NOMO-1 (cell line): ENCODE measurements around the gene REXO4.
"Not testable (repeated sequence)": the region's sequence is repeated elsewhere in the genome, so short reads cannot be mapped to it uniquely, and the experiment has no call there.

Source experiments
- DNase-seq, 2 experiments: peaks; one replicate each; lab custom pipeline; 2025; ENCODE audit not compliant: unreplicated experiment in 2 of 2; lab: John Stamatoyannopoulos, UW

REXO4 gene

GRCh38 chr9:133423216-133423615 lies 5.4 kb upstream of the REXO4 start:
- DNase-seq, result no peak

GRCh38 chr9:133421615-133422542 lies 4.1 kb upstream of the REXO4 start, which contains the start of gene ADAMTS13:
Gene ADAMTS13, plus strand, starts transcription at chr9:133422367. Its CDS starts 77 bp downstream, at chr9:133422444.
- DNase-seq, result no peak

DNA sequence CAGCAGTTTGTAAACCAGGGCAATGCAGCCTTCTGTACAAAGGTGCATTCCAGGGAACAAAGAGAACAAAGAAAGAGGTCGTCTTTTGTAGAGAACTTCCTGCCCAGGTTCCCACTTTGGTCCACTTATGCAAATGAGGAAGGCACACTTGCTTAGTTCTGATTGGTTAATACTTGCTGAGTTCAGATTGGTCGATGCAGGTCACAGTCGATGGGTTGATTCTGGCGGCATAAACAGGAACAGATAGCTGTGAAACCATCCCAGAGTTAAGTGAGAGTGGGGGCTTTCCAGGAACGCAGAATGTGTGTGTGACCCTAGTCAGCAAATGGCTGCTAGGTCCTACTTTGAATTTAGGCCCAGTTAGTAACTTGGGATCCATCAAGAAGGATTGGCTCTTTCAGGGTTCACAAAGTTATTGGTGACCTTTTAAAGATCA lies 2.6 kb upstream of the REXO4 start:
- peak in 1 of 2 experiments; percentile 15 for DNase-seq

- no peak for DNase-seq
These were observed 1.2 kb upstream of the REXO4 start for GRCh38 chr9:133419005-133419404.

GRCh38 chr9:133415170-133415569 lies 2.6 kb downstream of the REXO4 start:
- no peak for DNase-seq

GRCh38 chr9:133408042-133408441 lies 9.8 kb downstream of the REXO4 start:
- no peak for DNase-seq

DNA sequence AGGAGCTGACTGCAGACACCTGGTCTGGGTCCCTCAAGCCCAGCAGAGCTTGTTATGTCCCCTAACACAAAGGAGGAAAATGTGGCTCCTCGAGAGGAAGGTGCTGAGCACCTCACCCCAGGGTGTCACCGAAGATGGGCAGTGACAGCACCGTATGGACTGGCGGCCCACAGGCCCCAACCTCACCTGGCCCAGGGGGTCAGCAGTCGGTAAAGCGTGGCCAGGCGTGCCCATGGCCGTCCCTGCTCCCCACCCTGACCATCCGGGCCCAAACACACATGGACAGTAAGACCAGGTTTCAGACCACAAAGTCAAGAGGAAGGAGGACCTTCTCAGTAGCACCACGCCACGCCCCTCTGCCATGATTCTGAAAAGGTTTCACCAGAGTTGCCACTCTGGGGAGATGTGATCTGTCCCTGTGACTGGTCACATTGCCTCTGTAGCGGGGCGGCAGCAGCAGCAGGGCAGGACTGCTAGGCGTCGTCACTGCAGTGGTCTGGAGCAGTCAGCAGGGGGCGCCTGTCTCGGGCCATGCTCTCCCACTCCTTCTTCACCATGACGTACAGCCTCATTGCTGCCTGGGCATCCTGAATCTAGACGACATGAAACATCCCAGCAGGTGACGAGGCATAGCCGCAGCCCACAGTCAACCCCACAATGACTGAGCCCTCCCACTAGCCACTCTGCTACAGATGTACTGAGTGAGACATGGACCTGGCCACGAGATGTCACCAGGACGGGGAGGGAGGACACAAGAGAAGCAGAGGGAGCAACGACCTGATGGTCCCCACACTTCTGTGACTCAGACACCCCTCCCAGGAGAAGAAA lies 11.1 kb downstream of the REXO4 start:
- DNase-seq, result peak; percentile 47 to 51

GRCh38 chr9:133405508-133406438 lies 12.0 kb downstream of the REXO4 start:
- no peak for DNase-seq

GRCh38 chr9:133404454-133405002 lies 13.3 kb downstream of the REXO4 start:
- DNase-seq, result no peak

DNA sequence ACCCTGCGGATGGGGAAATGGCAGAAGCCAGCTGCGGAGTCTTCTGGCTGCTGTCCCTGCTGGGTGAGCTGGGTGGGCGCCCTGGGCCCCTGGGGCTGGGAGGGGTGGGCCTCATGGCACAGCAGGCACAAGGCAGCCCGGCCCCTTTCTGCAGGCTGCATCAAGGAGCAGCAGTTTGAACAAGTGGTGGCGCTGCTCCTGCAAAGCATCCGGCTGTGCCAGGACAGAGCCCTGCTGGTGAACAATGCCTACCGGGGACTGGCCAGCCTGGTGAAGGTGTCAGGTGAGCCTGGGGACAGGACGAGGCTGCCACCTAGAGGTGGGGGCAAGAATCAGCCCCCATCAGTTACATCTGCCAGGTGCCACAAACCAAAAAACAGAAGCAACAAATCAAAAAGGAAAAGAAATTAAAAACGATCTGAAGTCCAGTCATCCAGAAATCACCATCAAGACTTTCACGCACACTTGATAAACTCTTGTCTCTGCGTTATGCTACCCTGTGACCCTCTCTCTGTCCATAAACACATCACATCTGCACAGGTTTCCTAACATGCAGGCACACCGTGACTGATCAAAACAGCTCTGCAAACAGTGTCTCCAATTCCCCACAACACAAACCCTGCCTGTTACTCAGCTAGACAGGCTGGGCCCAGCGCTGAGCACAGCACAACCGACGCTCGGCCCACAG lies 13.9 kb downstream of the REXO4 start:
- DNase-seq, result no peak

DNA sequence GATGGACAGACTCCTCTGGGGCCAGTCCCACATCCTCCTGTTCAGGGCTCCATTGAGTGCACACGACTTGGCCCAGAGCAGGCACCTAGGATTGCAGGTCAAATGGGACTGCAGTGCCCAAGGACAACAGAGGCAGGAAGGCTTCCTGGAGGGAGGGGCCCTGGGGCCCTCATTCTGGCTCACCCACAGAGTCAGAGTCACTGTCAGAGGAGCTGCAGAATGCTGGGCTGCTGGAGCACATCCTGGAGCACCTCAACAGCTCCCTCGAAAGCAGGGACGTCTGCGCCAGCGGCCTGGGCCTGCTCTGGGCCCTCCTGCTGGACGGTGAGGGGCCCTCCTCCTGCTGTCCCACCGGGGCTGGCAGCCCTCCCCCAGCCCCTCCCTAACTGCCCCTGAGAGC lies 15.1 kb downstream of the REXO4 start:
- no peak for DNase-seq

DNA sequence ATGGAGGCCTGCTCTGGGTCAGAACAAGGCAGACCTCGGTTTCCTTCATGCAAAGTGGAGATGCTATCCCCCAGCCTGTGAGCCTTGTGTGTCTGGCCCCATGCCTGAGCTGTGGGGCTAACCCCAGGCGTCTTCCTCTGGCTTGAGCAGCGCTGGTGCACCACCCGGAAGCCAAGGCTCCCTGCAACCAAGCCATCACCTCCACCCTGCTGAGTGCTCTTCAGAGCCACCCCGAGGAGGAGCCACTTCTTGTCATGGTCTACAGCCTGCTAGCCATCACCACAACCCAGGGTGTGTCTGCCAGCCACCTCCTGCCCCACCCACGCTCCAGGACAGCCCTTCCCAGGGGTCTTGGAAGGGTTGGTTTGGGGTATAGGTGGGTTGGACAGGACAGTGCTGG lies 16.2 kb downstream of the REXO4 start:
- no peak for DNase-seq

GRCh38 chr9:133400292-133400691 lies 17.5 kb downstream of the REXO4 start:
- DNase-seq, result no peak

DNA sequence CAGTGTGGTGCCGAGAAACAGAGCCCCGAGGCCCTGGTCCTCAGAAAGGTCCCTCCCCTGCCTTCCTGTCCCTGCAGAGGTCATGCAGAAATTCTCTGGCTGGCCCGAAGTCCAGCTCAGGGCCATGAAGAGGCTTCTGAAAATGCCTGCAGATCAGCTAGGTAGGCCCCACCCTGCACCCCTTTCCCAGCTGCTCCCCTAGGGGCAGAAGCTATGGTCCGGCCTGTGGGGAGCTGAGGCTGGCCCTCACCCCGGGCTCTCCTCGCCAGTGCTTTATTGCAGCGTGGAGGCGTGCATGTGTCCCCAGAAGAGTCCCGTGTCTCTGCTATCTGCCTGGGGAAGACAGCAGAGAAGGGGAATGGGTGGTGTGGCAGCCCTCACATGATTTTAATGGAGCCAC lies 19.9 kb downstream of the REXO4 start:
- no peak for DNase-seq

GRCh38 chr9:133397370-133397769 lies 20.4 kb downstream of the REXO4 start:
- DNase-seq, result no peak

- no peak for DNase-seq
These were observed 20.9 kb downstream of the REXO4 start for GRCh38 chr9:133396952-133397351.

DNA sequence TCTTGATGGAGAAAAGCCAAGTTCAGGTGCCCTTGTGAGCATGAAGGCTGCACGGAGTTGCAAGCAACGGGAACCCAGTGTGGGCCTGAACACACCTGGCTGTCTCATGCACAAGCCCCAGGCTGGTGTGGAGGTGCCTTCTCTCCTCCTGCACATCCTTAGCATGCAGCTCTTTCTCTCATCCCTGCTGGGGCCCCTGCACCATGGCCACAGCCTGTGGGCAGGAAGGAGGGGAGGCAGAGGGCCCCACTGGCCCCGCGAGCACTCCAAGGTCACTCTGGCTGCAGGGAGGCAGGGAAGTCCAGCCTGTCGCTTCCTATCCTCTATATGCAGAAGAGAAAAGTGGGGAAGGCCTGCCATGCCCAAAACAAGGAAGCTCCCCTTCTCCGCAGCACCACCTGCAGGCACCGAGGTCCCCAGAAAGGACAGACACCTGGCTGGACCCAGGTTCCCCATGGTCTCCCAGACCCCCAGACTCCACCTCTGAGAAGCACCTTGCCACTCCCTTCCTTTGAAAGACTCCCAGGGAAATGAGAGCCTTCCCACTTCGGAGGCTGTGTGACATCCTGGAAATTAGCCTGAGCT lies 23.0 kb downstream of the REXO4 start:
- no peak for DNase-seq

DNA sequence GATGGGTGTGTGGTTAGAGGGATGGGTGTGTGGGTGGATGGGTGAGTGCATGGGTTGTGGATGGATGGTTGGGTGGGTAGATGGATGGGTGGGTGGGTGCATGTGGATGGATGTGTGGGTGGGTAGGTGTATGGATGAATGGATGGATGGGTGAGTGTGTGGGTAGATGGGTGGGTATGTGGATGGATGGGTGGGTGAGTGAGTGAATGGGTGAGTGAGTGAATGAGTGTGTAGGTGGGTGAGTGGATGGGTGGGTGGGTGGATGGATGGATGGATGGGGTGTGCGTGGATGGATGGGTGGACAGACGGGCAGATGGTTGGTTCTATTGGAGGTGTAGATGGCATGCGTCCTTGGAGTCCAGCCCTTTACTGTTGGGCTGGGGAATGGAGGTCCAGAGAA lies 24.4 kb downstream of the REXO4 start:
- no peak for DNase-seq

- DNase-seq, result not testable (repeated sequence)
These were observed 25.5 kb downstream of the REXO4 start for GRCh38 chr9:133392308-133392707.
